HT-29 (cell line): ENCODE data around the gene ADAM11. TPM values are rescaled to one million over a fixed set of nuclear protein-coding genes. Genes with fewer than 3 reads are reported as not detected.

Experiments used
- DNase-seq: peaks from one replicate; pipeline ENCODE4 v3.0.0-alpha.2; 2015; ENCODE audit warnings: low spot score
- total RNA-seq: library from RNA; depleted of rRNA; stranded (reverse); fragments of >200 nt; shearing (Covaris generic); gene quantifications from 2 replicates; pipeline ENCODE4 v1.2.3, GENCODE V29; 2014

ADAM11 gene
- total RNA-seq, 1 experiment from 2014 or later, result 0.20 TPM

GRCh38 chr17:44757045-44757917 lies 1.5 kb upstream of the ADAM11 start:
- no peak for DNase-seq

DNA sequence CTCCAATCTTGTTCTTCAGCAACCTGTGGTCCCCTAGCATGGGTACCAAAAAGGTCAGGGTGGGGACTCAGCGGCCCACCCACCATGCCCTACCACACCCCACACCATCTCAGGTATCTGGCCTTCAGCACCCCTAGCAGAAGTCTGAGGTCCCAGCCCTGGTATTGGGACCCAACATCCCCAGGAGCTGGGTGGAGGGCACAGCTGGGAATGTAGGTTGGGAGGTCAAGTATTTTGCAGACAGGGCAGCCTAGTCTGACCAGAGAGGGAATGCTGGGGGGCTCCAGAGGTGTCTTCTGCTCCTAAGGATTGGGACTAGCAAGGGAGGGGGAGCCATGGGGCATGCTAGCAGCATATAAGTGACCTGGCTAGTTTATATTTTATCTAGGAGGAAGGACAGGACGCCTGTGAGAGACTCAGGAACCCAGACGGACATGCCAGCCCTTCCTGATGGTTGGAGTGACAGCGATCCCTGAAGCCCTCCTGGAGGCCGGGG lies 822 bp upstream of the ADAM11 start:
- no peak for DNase-seq

- no peak for DNase-seq
Measured at GRCh38 chr17:44759086-44759915, 513 bp downstream of the ADAM11 start.

DNA sequence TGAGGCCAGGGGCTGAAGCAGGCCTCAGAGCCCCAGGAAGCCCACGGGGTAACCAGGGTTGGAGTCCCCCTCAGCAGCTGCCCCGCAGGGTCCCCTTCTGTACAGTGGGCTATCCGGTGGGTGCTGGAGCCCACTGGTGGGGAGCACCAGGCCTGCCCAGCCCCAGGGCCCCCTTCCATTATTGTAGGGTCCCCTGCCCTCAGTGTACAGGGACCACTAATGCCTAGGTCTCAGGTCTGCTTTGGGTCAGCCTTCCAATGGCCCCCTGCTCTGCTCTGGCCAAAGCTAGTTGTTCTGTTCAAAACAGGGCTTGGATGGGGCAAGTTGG lies 1.1 kb downstream of the ADAM11 start:
- no peak for DNase-seq

- no peak for DNase-seq
Measured at GRCh38 chr17:44760474-44761308, 1.9 kb downstream of the ADAM11 start.

GRCh38 chr17:44761932-44762810 lies 3.4 kb downstream of the ADAM11 start:
- no peak for DNase-seq

- no peak for DNase-seq
Measured at GRCh38 chr17:44763170-44763569, 4.4 kb downstream of the ADAM11 start.

DNA sequence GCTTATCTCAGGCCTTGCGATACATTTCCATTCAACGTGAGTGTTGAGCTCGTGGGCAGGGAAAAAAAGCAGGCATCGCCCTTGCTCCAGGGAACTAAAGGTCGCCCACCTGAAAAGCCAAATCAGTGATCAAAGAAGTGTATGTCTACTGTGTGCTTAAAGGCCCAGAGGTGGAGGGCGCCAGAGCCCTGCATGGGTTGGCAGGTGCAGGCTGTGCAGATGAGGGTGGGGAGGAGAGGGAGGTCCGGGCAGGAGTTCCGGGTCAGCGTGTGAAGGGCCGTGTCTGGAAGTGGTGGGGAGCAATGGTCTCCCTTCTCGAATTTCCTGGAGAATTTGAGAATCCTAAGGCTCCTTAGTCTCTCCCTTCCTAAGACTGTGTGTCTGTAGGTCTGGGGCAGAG lies 7.2 kb downstream of the ADAM11 start:
- no peak for DNase-seq

- no peak for DNase-seq
Measured at GRCh38 chr17:44766409-44767038, 7.7 kb downstream of the ADAM11 start.

- no peak for DNase-seq
Measured at GRCh38 chr17:44767493-44767892, 8.7 kb downstream of the ADAM11 start.

GRCh38 chr17:44768505-44769142 lies 9.8 kb downstream of the ADAM11 start:
- no peak for DNase-seq

DNA sequence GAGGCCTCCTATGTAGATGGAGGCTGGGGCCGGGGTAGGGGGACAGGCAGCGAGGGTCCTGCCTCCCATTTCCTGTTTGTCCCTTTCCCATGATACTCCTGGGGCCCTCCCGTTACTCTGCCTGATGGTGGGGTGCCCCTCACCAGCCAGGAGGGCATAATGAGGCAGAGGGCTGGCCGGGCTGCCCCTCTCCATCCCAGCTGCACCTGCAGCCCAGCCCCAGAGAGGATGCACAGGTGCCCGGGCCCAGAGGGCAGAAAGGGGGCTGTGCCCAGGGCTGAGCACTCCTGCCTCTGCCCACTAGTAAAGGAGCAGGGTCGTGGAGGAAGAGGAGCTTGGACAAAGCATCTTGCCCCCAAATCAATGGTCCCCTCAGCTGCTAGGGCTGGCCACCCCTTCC lies 10.4 kb downstream of the ADAM11 start:
- no peak for DNase-seq

GRCh38 chr17:44769647-44770084 lies 10.9 kb downstream of the ADAM11 start:
- no peak for DNase-seq

DNA sequence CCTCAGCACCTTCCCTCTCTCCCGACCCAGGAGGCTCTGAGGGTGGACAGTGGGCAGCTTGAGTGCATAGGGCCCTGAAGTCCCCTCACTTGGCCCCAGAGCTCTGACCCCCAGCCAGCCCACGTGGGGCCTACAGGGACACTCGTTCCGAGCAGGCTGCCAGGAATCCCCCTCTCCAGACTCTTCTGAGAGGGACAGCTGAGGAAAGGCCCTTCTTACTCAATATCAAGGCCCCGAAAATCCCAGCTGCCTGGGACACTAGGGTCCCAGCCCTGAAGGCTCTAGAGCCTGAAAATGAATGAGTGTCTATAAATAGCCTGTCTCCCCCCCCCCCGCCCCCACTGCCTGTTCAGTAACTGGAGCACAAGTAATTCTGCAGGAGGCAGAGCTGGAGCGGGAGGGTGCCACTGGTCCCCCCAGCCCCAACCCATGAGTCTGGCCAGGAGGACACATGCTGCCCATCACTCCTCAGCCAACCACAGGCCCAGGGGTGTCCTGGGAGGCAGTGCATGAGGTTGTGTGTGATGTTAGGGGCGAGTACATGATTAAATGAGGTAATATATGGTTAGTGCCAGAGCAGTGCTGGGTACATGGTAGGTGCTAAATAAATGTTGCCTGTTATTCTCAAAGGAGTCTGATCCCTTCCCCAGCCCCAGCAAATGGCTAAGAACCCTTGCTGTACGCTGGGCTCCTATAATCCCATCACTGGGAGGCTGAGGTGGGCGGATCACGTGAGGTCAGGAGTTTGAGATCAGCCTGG lies 11.6 kb downstream of the ADAM11 start:
- DNase-seq, result no peak

DNA sequence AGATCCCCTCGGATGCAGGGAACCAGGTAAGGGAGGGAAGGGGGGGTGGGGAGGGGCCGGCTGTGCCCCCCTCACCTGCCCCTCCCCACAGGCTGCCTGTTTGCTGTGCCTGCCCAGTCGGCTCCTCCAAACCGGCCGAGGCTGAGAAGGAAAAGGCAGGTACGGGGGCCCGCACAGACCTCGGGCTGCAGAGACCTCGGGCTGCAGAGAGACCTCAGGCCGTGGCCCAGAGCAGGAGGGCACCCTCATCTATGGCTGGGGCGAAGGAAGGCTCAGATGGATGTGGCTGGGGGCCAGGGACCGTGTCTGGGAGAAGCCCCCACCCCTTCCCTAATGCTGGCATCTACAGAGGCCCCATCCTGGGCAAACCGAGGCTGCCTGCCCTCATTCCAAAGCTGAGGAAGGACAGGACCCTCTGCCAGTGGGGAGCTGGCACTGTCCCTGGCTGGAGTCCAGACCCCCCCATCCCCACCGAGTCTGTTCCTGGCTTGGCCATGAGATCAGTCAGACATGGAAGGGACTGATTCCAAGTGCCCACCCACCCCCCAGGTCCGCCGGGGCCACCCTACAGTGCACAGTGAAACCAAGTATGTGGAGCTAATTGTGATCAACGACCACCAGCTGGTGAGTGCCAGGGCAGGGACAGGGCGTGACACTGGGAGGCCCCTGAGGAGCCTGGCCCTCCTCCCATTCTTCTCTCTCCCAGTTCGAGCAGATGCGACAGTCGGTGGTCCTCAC lies 13.7 kb downstream of the ADAM11 start:
- DNase-seq, result no peak

DNA sequence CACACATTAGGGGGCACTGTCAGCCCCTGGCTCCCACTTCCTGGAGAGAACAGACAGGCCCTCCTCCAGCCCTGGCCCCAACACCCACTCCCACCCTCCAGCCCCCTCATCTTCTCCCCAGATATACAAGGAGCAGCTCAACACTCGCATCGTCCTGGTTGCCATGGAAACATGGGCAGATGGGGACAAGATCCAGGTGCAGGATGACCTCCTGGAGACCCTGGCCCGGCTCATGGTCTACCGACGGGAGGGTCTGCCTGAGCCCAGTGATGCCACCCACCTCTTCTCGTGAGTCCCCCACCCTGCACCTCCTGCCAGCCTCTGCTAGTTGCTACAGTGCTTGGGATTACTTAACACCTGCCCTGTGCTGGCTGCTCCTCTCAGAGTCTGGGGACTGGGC lies 14.4 kb downstream of the ADAM11 start:
- no peak for DNase-seq

DNA sequence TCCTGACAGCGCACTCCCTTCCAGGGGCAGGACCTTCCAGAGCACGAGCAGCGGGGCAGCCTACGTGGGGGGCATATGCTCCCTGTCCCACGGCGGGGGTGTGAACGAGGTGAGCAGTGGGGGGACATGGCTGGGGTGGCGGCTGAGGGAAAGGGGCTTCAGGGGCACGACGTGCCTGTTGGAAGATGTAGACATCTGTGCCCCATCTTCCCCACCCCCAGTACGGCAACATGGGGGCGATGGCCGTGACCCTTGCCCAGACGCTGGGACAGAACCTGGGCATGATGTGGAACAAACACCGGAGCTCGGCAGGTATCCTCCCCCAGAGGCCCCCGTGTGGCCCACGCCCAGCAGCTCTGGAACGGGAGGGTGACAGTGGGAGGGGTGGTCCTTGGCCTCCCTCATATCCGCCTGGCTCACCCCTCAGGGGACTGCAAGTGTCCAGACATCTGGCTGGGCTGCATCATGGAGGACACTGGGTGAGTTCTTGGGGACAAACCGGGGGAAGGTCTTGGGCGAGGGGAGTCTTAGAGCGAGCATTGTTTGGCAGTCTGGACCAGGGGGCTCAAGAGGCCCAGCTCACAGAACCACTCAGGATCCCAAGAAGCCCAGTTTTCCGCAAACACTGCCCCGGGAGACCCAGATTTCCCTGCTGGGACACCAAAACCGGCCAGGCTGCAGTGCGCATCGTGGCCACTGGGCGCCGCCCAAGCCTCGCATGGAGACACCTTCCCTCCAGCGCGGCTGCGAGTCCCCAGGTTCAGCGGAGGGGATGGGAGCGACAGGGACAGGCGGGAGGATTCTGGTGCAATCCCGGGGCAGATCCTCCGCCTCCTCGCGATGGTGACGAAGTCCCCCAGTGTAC lies 15.7 kb downstream of the ADAM11 start:
- peak; percentile 91 for DNase-seq
